Measurements from ENCODE around the gene CLDN1. TPM values are rescaled to one million over a fixed set of nuclear protein-coding genes. Genes with fewer than 3 reads are reported as not detected.

The CLDN1 gene
- total RNA-seq (not detected in 2 replicates), polyA plus RNA-seq (0.04 TPM in 1 of 2 replicates, not detected in the other), polyA minus RNA-seq (not detected in 2 replicates)
- total RNA-seq (2013): 0.05 TPM

GRCh38 chr3:190321789-190322603, at the start of gene CLDN1:
TSS of gene CLDN1 (minus strand) at chr3:190322446. CDS start at chr3:190322206, 240 bp downstream.
- H3K4me2 ChIP-seq (replicated peaks; ENCODE audit: low read depth, low read length, poor library complexity, severe bottlenecking): peak within 1 kb of the TSS; percentile 68

More at GRCh38 chr3:190321789-190322603, at the start of gene CLDN1:
- H3K4me3 ChIP-seq (ENCODE audit: control extremely low read depth in 1 of 5, extremely low read depth in 1 of 5, insufficient read depth in 1 of 5, low read depth in 2 of 5, low read length in 4 of 5): peak within 1 kb of the TSS in 1 of 5 experiments; percentile 13
- no peak within 1 kb of the TSS for H3K27ac ChIP-seq (ENCODE audit: low read length in 2 of 2)
- DNase-seq (peak; percentile 45), ATAC-seq (ENCODE audit: low read depth) (peak; percentile 39)
- no peaks in the 10 kb centered on the region for H4K20me1 ChIP-seq (ENCODE audit: control insufficient read depth, insufficient read depth, low read length, poor library complexity, severe bottlenecking)
- Mint-ChIP-seq H3K4me3 (peak within 1 kb of the TSS; percentile 54), H3K27ac (no peak within 1 kb of the TSS), H3K9me3 (ENCODE audit: insufficient read depth) (no peaks in the 10 kb centered on the region), H3K27me3 (peaks cover 51% of the 10 kb centered on the region), H3K4me1 (peaks cover 16% of the 10 kb centered on the region)
- CTCF ChIA-PET: interaction anchor here (0.6 to 1.7 kb wide), 2 partner anchors 15 to 340 kb away, joined by 3 read pairs; no protein-coding TSS in a partner anchor
- peaks cover 0 to 22% (median 14%) of the 10 kb centered on the region in 4 experiments for H3K27me3 ChIP-seq (replicated peaks in 1 of 4; ENCODE audit: control extremely low read depth in 1 of 4, control insufficient read depth in 3 of 4, insufficient read depth in 4 of 4, low read length in 3 of 4)
- H3K9ac ChIP-seq (ENCODE audit: low read length): no peak within 1 kb of the TSS
- H2AFZ ChIP-seq (ENCODE audit: insufficient read depth, low read depth, low read length, poor library complexity, severe bottlenecking): peak within 1 kb of the TSS; percentile 26
- WGBS (ENCODE audit: insufficient coverage): 9% methylated on average over 63 of the region's 64 CpGs
- POLR2A ChIA-PET: no interaction called here
- TF ChIP-seq EZH2 (IDR thresholded peaks at IDR 0.05; ENCODE audit: borderline replicate concordance, insufficient read depth, low read depth, low read length, poor library complexity, severe bottlenecking): no peak
- TF ChIP-seq CTCF (IDR thresholded peaks at IDR 0.05): peak; percentile 53
- H3K36me3 ChIP-seq (replicated peaks in 1 of 2; ENCODE audit: control extremely low read depth in 1 of 2, control insufficient read depth in 1 of 2, extremely low read depth in 1 of 2, insufficient read depth in 2 of 2, low read length in 1 of 2): no peaks in the 10 kb centered on the region
- H3K4me1 ChIP-seq (ENCODE audit: control insufficient read depth in 2 of 2, insufficient read depth in 2 of 2, low read length in 2 of 2): peaks cover 4 to 12% of the 10 kb centered on the region in 2 donors
- intact Hi-C loops (cut with micrococcal nuclease): no loop called here
- peaks cover 0 to 2% (median 0%) of the 10 kb centered on the region in 3 donors for H3K9me3 ChIP-seq (ENCODE audit: control extremely low read depth in 1 of 3, control insufficient read depth in 2 of 3, insufficient read depth in 1 of 3, low read length in 2 of 3)
- no peaks in the 10 kb centered on the region for H3K79me2 ChIP-seq (ENCODE audit: control insufficient read depth, insufficient read depth, low read length)
